Activated T-helper 9 cell treated with anti-CD3 and anti-CD28 coated beads, Interleukin-2, amount 50 U/mL, for 16 hours (primary cell): Measurements from ENCODE around the gene CXCL3.

Source experiments
- DNase-seq: peaks from one replicate; pipeline ENCODE4 v3.0.0-alpha.2; 2020; ENCODE audit warnings: low read depth

CXCL3 gene

DNA sequence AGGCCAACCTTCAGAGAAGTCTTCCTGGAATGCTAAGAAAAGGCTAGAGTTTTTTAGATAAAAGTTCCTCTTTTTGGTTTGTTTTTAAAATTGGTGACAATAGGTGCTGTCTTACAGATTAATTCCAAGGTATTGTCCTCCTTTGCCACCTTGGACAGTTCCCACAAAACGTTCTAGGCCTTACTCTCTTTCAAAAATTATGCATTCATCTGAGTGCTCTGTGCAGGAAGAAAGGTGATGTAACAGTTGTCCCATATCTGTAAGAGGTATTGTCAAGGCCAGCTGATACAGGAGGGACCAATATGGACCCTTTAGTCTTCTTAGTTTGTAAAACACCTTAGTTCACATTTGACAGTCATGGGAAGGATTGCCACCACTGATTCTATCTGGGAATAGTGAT is 24.2 kb downstream of the CXCL3 start:
- no peak for DNase-seq

DNA sequence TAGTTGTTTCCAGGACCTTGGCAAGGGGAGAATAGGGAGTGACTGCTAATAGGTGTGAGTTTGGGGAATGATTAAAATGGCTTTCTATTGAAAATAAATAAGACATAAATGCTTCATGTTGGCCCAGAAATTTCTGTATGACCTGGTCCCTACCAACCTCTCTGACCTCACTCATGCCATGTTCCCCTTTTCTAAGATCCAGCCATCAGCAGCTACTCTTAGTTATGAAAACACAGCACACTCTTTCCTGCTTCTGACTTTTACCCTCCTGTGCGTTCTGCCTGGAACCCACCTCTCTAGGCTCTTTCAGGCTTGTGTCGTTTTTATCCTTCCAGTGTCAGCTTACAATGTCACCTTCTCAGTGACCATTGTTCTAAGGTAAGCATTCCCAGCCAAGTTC is 25.2 kb downstream of the CXCL3 start:
- no peak for DNase-seq

DNA sequence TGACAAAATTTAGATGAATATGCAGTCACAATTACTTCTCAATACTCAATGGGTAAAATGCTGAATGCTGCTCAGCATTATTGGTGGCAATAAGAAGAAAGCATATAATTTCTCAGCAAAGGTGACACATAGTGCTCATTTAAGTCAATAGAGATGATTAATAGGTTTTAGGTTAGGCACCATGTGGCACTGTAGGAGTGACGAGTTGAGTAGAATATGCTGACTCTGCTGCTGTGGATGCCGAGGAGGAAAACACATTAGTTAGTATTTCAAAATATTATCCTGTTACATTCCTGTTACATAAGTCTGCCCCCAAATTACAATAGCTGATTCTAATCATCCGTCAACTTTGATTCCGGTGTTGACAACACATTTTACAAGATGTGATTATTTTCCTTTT is 26.4 kb downstream of the CXCL3 start:
- DNase-seq: no peak

DNA sequence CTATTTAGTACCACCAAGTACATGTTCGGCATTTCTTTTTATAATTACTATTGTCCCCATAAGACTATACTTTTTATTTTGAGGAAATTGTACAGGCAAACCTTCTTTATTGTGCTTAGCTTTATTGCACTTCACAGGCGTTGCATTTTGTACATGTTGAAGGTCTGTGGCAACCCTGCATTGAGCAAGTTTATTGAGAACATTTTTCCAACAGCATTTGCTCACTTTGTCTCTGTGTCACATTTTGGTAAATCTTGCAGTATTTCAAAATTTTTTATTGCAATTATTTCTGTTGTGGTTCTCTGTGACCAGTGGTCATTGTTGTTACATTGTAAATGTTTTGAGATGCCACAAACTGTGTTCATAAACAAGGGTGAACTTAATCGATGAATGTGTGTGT is 29.2 kb downstream of the CXCL3 start:
- no peak for DNase-seq

DNA sequence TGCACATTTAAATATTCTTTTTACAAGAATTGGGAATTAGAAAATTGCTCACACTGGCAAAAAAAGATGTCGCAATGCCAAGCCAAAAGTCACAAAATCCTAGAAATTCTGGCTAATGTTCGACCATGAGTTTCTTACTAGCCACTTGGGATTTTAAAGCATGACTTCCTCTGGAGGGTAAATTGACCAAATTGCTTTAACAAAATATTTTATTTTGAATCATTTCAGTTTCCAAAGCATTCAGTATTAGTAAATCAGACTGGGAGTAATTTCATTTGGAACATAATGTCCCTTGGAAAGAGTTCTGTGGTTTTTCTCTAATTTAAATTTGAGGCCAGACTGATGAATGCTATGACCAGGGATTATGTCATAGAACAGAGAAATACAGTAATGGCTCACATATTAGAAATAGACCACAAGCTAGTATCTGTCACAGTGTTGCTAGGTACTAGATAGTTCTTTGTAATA is 32.4 kb downstream of the CXCL3 start:
- no peak for DNase-seq

DNA sequence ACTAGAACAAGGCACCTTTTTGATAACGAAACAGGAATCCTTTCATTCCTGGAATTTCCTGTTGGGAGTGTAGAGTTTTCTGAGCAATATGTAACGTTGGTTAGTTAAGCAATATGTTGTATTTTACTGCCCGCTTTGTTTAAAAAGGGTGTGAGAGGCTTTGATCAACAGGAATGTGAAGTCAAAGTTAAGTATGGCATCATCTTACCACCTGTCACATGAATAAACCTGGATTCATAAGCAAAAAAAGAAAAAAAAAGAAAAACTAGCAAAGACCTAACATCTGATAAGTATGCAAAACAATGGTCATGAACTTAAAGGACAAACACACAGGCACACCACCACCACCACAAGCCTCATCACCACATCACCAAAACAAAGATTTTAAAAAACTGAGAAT is 33.0 kb downstream of the CXCL3 start:
- no peak for DNase-seq

DNA sequence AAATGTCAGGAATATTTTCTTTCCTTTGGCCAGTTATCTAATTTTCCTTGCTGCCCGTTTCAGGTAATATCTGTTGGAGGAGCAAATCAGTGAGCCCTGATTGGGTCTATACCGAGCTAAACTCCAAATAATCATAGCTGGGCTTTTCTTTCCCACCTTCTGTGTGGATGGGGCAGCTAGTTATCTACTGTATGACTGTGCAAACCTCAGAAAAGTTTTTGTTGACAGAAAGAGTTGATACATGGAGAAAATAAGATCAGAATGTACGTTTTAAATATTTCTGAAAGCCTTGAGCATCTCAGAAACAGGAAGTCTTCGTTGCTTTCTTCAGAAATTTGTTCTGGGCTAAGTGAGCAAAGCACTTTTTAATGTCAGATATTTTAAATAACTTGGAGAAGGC is 33.8 kb downstream of the CXCL3 start:
- DNase-seq: no peak

DNA sequence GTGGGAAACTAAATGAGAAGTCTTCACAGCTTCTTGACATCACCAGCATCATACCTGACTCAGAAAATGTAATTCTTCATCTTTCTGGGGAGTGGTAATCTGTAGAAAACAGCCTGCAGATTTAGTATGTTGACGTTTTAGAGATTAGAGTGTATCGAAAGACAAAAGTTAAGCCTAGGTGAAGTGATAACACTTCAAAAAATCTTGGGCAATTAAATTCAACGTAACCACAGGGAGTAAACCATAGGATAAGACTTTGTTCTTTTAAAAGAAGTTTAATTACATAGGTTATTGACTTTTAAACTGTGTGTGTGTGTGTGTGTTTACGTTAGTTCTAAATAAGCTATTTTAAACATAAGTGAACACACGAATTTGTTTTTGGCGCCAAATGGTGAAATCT is 38.2 kb downstream of the CXCL3 start:
- DNase-seq: no peak

DNA sequence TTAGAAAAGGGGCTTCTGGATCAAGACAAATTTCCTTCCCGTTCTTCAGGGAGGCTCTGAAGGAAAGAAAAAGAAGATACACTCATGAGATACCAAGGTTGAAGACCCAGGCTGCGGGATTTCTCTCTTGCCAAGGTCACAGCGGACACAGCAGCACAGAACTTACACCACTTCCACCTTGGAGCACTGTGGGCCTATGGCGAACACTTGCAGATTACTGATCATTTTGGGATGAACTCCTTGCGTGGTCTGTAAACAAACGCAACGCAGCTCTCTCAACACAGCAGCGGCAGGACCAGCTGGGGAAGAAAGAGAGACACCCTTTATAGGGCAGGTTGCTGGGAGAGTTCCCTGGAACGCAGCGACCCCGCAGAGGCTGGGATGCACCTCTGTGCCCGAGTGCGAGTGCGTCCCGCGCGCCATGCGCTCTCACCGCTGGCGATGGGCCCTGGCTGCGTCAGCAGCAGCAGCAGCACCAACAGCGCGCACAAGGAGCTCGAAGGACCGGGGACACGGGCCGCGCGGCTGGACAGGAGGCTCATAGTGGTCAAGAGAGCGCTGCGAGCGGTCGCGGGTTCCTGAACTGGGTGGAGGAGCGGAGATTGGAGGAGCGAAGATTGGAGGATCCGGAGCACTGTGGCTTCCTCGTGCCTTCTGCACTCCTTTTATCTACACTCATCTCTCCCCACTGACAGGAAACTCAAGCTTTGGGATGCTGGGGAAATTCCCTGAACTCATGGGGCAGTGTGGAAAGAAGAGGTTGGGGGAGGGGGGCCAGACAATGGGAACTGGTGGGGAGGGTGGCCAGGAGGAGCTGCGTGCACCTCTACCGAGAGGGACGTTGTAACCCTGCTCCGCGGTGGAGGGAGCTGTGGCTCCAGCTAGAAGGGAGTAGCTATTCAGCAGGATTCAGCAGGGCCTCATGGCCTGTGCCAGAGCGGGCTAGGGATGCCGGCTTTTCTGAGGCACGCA is 40.2 kb downstream of the CXCL3 start, which contains the start of gene CXCL5:
Gene CXCL5 (minus strand): TSS at position 638 of the 972 bp plus-strand sequence. CDS start 96 bp downstream, at position 542.
- DNase-seq: no peak

DNA sequence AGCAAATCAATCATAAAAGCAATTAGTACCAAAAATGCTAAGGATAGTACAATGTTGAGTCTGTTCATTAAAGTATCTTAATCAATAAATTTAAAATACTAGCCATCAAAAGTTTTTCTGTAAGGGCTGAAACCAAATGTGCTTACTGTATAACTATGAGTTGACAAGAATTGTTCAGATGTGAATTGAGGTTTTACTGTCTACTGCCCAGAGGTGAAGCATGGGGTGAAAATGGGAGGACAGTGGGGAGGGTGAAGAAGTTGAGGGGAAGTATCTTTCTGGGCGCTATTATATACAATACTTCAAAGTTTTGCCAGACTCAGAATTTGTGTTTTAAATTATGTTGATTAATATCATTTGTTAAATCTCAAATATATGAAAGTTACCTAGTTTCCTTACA is 46.4 kb downstream of the CXCL3 start:
- DNase-seq: no peak

DNA sequence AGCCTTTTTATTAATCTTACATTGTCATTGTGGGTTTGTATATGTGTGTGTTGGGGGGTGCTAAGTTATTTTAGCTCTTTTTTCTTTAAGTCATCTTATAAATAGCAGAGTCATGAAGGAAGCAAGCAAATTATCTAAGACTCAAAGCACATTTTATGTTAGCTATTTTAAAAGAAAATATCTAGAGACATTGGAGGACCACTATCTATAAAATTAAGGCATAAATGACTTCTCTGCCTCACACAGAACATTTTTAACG is 46.8 kb downstream of the CXCL3 start:
- no peak for DNase-seq

DNA sequence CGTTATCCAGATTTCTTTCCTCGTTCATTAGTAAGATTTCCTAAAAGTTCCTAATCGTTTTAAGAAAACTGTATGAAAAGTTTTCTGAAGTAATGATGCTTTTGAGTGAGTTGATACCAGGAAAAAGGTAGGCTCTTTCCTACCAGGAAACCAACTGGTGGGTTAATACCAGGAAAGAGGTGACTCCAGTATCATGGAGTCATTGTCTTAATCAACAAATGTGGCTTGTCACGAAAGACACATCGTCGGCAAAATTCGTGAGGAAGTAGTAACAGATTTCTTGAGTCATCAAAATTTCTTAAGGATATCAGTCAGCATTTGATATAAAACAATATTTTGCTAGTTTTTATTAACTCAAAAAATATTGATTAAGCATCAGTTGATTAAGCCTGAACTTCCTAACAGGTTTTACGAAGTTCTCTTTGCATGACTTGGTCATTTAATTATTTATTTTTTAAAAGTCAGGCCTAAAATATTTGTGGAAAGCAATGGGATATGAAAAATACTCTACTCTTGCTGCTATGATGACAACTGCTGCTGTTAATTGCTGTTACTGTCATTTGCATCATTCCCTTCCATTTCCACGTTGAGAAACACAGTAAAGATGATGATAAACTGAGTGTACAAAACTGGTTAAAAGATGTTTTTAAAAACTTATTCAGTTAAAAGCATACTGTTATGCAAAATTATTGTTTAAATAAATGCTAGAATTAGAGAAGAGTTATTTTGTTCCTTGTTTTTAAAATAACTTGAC is 47.3 kb downstream of the CXCL3 start:
- no peak for DNase-seq

DNA sequence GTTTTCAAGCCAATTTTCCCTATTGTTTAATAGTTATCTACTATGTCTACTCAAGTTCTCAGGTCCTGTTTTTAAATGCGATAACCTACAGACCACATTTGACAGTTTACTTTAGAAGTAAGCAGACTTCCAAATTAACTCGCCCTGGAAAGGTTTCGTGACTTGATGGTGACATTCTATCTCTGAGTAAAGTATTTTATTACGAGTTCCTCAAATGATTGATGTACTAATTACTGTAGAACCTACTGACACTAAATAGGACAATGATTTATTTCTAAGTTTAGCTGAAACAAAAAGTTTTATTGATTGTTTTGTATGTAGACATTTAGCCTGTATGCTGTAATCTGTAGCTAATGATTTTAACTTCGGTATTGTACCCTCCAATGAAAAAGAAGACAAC is 48.6 kb downstream of the CXCL3 start:
- DNase-seq: no peak

DNA sequence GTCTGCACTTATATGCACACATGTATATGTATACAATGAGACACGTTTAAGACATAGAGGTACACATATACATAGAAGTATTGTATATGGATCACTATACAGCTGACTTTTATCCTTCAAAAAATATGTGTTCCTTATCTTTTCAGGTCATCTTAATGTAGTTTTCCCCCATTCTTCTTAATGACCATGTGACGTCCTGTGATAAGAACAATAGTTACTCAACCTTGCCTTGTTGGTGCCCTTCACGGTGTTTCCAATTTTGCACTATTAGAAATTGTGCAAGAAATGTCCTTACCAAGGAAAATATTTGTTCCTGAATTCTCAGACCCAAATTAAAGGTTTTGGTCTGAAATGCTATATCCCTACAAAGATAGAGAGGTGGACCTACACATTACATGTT is 49.5 kb downstream of the CXCL3 start:
- no peak for DNase-seq

DNA sequence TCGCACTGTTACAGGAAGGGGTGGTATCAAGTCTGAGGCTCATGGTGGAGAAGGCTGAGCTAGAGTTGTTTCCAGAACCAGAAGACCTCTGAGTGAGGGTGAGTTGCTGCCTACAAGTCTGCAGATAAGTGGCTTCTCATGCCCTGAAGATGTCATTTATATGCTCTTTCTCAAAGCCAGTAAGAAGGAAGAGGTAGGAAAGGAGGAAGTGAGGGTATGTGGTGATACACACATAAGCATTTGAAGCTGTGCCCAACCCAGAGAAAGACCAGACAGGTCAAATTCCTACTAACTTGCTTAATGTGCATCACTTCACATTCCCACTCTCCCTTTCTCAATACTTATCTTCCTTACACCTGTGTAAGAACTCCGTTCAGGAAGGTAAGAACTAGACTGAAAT is 50.4 kb downstream of the CXCL3 start, which contains the start of gene PPBP:
Gene PPBP (minus strand): TSS at position 130 of the 400 bp plus-strand sequence. CDS start 87 bp downstream, at position 43.
- DNase-seq: no peak
